ENCODE data around the gene KCND1.

KCND1 gene

DNA sequence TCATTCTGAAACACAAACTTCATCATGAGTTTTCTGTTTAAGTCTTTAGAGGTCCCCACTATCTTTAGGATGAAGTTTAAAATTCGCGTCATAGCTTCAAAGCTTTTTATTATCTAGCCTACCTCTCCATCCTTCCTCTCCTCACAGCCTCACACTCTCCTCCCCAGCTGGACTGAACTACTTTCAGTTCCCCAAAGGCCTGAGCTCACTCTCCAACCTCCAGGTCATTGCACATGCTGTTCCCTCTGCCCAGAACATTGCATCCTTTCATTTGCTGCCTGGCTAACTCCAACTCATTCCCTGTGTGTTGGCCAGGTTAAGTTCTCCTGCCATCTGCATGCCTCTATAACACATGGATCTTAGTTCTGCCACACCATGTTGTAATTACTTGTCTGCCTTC is 11.4 kb downstream of the KCND1 start:
- Histone ChIP-seq H3K36me3 (ENCODE audit: control insufficient read depth in 2 of 2, insufficient read depth in 2 of 2, low read length in 2 of 2) (no peaks in the 10 kb centered on the region), H3K9ac (ENCODE audit: low read depth in 1 of 2, low read length in 2 of 2) (no peak overlapping the region), H3K4me3 (ENCODE audit: low read length in 2 of 2) (no peak overlapping the region), H3K4me1 (ENCODE audit: control insufficient read depth in 2 of 2, insufficient read depth in 2 of 2, low read length in 2 of 2) (peaks cover 8 to 17% of the 10 kb centered on the region in 2 donors), H3K9me3 (ENCODE audit: control insufficient read depth in 2 of 2, low read length in 2 of 2) (no peaks in the 10 kb centered on the region), H3K27ac (ENCODE audit: low read depth in 2 of 2, low read length in 2 of 2) (no peak overlapping the region), H3K27me3 (ENCODE audit: control insufficient read depth in 2 of 2, insufficient read depth in 2 of 2, low read length in 2 of 2) (no peaks in the 10 kb centered on the region)

DNA sequence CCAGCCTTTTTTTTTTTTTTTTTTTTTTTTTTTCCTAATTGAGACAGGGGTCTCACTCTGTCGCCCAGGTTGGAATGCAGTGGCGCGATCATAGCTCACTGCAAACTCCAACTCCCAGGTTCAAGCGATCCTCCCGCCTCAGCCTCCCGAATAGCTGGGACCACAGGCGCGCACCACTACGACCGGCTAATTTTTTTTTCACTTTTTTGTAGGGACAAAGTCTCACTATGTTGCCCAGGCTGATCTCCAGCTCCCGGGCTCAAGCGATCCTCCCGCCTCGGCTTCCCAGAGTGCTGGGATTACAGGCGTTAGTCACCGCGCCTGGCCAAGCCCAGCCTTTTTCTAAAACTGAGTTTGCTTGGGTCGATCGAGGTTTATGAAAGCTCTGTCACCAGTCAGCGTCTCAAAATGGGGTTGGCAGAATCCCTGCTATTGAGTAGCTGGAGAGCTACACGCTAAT is 13.0 kb downstream of the KCND1 start:
- Histone ChIP-seq H3K9ac (ENCODE audit: low read depth in 1 of 2, low read length in 2 of 2) (peak overlapping the region; percentile 70 to 75), H3K9me3 (ENCODE audit: control insufficient read depth in 2 of 2, low read length in 2 of 2) (no peaks in the 10 kb centered on the region), H3K4me1 (ENCODE audit: control insufficient read depth in 2 of 2, insufficient read depth in 2 of 2, low read length in 2 of 2) (peaks cover 8 to 17% of the 10 kb centered on the region in 2 donors), H3K4me3 (ENCODE audit: low read length in 2 of 2) (peak overlapping the region; percentile 65 to 84), H3K27me3 (ENCODE audit: control insufficient read depth in 2 of 2, insufficient read depth in 2 of 2, low read length in 2 of 2) (no peaks in the 10 kb centered on the region), H3K36me3 (ENCODE audit: control insufficient read depth in 2 of 2, insufficient read depth in 2 of 2, low read length in 2 of 2) (no peaks in the 10 kb centered on the region), H3K27ac (ENCODE audit: low read depth in 2 of 2, low read length in 2 of 2) (peak overlapping the region; percentile 87 to 98)

DNA sequence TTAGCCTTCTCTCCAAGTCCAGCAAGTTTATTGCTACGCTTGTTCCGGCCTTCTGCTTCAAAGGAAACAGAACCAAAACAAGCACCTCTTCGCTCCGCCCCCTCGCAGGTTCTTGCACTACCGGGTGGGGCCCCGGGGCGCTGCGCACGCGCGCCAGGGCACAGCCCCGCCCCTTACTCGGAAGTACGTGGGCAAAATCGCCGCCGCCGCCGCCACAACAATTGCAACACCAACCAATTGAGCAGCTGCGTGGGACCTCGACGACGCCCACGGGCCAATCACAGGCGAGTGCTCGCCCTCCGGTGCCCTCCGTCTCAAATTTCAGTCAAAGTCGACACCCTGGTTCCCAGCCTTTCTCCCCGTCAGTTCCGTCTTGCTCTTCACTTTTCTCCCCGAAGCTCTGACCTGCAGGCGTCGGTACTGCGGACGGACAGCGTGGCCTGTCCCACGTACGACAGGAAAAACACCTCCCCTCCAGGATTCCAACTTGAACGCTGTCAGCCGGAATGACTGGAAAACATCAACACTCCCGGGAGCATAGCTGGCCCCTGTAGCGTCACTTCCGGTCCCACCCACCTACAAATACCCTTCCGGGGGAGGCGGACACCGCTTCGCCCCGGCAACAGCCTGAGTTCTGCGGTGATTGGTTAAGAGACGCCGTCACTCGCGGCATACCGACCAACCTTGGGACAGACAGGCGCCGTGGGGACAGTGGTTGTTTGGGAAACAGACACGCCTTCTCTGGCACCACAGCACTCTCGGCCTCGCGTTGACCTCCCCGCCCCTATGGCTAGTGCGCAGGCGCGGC is 13.6 kb downstream of the KCND1 start:
- peak overlapping the region; percentile 97 to 98 for H3K27ac ChIP-seq (ENCODE audit: low read depth in 2 of 2, low read length in 2 of 2)
- peak overlapping the region; percentile 71 to 84 for H3K4me3 ChIP-seq (ENCODE audit: low read length in 2 of 2)
- no peaks in the 10 kb centered on the region for H3K27me3 ChIP-seq (ENCODE audit: control insufficient read depth in 2 of 2, insufficient read depth in 2 of 2, low read length in 2 of 2)
- no peaks in the 10 kb centered on the region for H3K36me3 ChIP-seq (ENCODE audit: control insufficient read depth in 2 of 2, insufficient read depth in 2 of 2, low read length in 2 of 2)
- H3K9me3 ChIP-seq (ENCODE audit: control insufficient read depth in 2 of 2, low read length in 2 of 2) = no peaks in the 10 kb centered on the region
- H3K9ac ChIP-seq (ENCODE audit: low read depth in 1 of 2, low read length in 2 of 2) = peak overlapping the region; percentile 78 to 91
- H3K4me1 ChIP-seq (ENCODE audit: control insufficient read depth in 2 of 2, insufficient read depth in 2 of 2, low read length in 2 of 2) = peaks cover 8 to 17% of the 10 kb centered on the region in 2 donors

DNA sequence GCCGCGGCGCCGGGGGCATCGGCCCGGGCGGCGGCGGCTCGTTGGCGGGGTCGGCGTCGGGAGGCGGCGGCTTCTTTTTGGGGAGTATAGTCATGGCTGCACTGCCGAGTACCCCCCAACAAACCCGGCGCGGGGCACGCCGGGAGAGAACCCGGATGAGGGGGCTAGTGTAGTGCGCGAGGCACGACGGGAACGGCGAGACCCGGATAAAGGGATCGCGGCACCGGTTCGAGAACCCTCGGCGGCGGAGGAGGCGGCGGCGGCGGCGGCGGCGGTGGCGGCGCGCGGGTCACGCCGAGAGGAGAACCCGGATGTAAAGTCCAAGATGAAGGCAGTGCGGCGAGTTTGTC is 14.2 kb downstream of the KCND1 start, which contains the start of gene OTUD5:
Gene OTUD5, minus strand, starts transcription at position 131 of the 350 bp plus-strand sequence. Its CDS starts 37 bp downstream, at position 94.
- no peaks in the 10 kb centered on the region for H3K36me3 ChIP-seq (ENCODE audit: control insufficient read depth in 2 of 2, insufficient read depth in 2 of 2, low read length in 2 of 2)
- H3K4me1 ChIP-seq (ENCODE audit: control insufficient read depth in 2 of 2, insufficient read depth in 2 of 2, low read length in 2 of 2) = peaks cover 11 to 19% of the 10 kb centered on the region in 2 donors
- peak within 1 kb of the TSS; percentile 78 to 91 for H3K9ac ChIP-seq (ENCODE audit: low read depth in 1 of 2, low read length in 2 of 2)

DNA sequence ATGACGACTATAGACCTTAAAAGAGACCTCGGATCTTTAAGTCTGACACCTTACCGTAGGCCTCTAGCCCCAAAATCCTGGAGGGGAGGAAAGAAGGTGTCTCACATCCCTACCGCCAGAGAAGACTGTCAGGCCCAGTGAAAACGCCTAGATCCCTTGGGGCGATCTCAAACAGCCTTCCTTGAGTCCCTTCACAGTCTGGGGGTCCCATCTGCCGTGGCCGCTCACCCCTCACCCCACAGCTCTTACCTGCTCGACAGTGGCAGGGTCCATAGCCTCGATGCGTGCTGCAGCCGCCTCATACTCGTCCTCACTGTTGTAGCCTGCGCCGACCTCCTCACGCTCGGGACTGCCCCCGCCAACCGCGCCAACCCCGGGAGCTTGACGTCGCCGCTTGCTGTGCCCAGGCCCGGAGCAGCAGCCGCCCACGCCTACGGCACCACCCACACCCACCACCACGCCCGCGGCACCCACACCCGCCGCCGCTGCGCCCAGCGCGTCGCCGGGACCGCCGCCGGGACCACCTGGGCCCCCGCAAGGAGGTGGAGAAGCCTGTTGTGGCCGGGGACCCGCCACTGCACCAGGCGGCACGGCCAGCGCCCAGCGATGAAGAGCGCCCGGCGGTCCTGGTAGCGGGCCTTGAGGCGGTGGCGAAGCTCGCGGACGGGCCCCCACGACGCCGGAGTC is 14.8 kb downstream of the KCND1 start:
- Histone ChIP-seq H3K27me3 (ENCODE audit: control insufficient read depth in 2 of 2, insufficient read depth in 2 of 2, low read length in 2 of 2) (no peaks in the 10 kb centered on the region), H3K4me1 (ENCODE audit: control insufficient read depth in 2 of 2, insufficient read depth in 2 of 2, low read length in 2 of 2) (peaks cover 12 to 19% of the 10 kb centered on the region in 2 donors), H3K27ac (ENCODE audit: low read depth in 2 of 2, low read length in 2 of 2) (peak overlapping the region; percentile 97 to 98), H3K9ac (ENCODE audit: low read depth in 1 of 2, low read length in 2 of 2) (peak overlapping the region; percentile 78 to 84), H3K36me3 (ENCODE audit: control insufficient read depth in 2 of 2, insufficient read depth in 2 of 2, low read length in 2 of 2) (no peaks in the 10 kb centered on the region), H3K9me3 (ENCODE audit: control insufficient read depth in 2 of 2, low read length in 2 of 2) (no peaks in the 10 kb centered on the region), H3K4me3 (ENCODE audit: low read length in 2 of 2) (peak overlapping the region; percentile 65 to 76)

More for the DNA sequence above, 14.2 kb downstream of the KCND1 start, which contains the start of gene OTUD5:
- Histone ChIP-seq H3K9me3 (ENCODE audit: control insufficient read depth in 2 of 2, low read length in 2 of 2) (no peaks in the 10 kb centered on the region), H3K27ac (ENCODE audit: low read depth in 2 of 2, low read length in 2 of 2) (peak within 1 kb of the TSS; percentile 97 to 98), H3K4me3 (ENCODE audit: low read length in 2 of 2) (peak within 1 kb of the TSS; percentile 71 to 84), H3K27me3 (ENCODE audit: control insufficient read depth in 2 of 2, insufficient read depth in 2 of 2, low read length in 2 of 2) (no peaks in the 10 kb centered on the region)

DNA sequence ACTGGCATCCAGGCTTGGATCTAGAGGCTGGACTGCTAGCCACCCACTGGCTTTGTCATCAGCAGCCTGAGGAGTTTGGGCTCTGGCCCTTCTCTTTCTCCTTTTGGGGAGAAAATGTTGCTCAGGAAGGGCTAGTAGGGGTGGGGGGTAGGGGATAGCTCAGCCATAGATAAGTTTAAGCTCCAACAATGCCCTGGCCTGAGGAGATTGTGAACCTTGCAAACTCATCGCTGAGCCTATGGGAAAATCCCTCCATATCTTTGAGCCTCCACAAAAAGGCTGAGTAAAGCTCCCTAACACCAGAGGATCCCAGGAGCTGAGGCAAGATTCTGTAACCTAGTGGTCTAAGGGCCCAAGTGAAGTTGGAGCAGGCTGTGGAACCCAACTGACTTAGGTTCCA is 23.1 kb downstream of the KCND1 start:
- no peak overlapping the region for H3K27ac ChIP-seq (ENCODE audit: low read depth in 2 of 2, low read length in 2 of 2)
- no peaks in the 10 kb centered on the region for H3K9me3 ChIP-seq (ENCODE audit: control insufficient read depth in 2 of 2, low read length in 2 of 2)
- H3K9ac ChIP-seq (ENCODE audit: low read depth in 1 of 2, low read length in 2 of 2) = no peak overlapping the region
- H3K4me1 ChIP-seq (ENCODE audit: control insufficient read depth in 2 of 2, insufficient read depth in 2 of 2, low read length in 2 of 2) = peaks cover 2 to 5% of the 10 kb centered on the region in 2 donors
- H3K4me3 ChIP-seq (ENCODE audit: low read length in 2 of 2) = no peak overlapping the region
- peaks cover 4 to 6% of the 10 kb centered on the region in 2 donors for H3K36me3 ChIP-seq (ENCODE audit: control insufficient read depth in 2 of 2, insufficient read depth in 2 of 2, low read length in 2 of 2)
- no peaks in the 10 kb centered on the region for H3K27me3 ChIP-seq (ENCODE audit: control insufficient read depth in 2 of 2, insufficient read depth in 2 of 2, low read length in 2 of 2)

DNA sequence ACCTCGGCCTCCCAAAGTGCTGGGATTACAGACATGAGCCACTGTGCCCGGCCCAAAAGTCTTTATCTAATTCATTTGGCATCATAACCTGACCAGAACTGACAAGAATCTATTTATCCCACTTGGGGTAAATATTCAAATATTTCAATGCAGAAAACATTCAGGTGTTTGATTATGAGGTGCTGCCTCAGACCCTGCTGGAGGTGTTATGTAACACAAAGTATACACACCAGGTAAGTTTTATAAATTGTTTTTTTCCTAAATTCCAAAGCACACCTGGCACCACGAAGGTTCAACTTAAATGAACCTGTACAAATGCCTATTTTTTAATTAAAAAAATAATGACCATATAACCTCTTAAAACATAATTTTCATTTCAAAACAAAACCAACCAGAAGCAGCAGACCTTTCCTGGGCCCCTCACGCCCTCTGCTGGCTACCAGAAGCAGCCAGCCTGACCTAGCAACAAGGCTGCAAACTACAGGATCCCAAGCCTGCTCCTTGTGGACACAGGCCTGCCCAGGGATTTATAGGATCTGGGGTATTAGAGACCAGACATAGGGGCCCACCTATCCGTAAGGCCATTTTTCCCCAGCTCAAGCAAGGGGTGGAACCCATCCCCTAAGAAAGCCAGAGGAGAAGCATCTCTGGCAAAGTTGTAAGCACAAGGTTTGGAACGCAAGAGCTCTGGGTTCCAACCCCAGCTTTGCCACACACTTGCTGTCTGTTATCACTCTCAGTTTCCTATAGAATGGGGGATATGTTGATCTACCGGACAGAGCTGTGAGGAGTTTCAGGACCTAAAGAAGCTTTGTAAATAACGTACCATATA is 25.9 kb downstream of the KCND1 start:
- Histone ChIP-seq H3K36me3 (ENCODE audit: control insufficient read depth in 2 of 2, insufficient read depth in 2 of 2, low read length in 2 of 2) (peaks cover 6 to 8% of the 10 kb centered on the region in 2 donors), H3K27ac (ENCODE audit: low read depth in 2 of 2, low read length in 2 of 2) (no peak overlapping the region), H3K4me1 (ENCODE audit: control insufficient read depth in 2 of 2, insufficient read depth in 2 of 2, low read length in 2 of 2) (peaks cover 0 to 3% of the 10 kb centered on the region in 2 donors), H3K27me3 (ENCODE audit: control insufficient read depth in 2 of 2, insufficient read depth in 2 of 2, low read length in 2 of 2) (no peaks in the 10 kb centered on the region), H3K4me3 (ENCODE audit: low read length in 2 of 2) (no peak overlapping the region), H3K9ac (ENCODE audit: low read depth in 1 of 2, low read length in 2 of 2) (no peak overlapping the region), H3K9me3 (ENCODE audit: control insufficient read depth in 2 of 2, low read length in 2 of 2) (no peaks in the 10 kb centered on the region)

DNA sequence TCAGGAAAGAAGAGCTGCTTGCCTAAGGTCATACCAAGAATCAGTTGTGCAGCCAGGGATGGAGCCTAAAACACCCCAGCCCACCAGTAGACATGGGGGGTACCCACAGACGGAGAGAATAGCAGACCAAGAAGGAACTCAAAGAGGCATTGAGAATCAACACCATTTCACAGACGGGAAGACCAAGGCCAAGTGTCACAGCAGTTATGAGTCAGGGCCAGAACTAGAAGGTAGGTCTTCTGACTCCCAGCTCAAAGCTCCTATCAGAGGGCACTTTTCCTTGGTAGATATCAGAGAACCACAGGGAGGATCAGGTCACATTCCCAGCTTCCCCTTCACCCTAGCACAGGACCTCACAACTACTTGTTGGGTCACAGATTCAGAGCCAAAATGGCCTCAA is 28.7 kb downstream of the KCND1 start:
- peaks cover 6 to 16% of the 10 kb centered on the region in 2 donors for H3K36me3 ChIP-seq (ENCODE audit: control insufficient read depth in 2 of 2, insufficient read depth in 2 of 2, low read length in 2 of 2)
- no peak overlapping the region for H3K27ac ChIP-seq (ENCODE audit: low read depth in 2 of 2, low read length in 2 of 2)
- H3K27me3 ChIP-seq (ENCODE audit: control insufficient read depth in 2 of 2, insufficient read depth in 2 of 2, low read length in 2 of 2) = no peaks in the 10 kb centered on the region

DNA sequence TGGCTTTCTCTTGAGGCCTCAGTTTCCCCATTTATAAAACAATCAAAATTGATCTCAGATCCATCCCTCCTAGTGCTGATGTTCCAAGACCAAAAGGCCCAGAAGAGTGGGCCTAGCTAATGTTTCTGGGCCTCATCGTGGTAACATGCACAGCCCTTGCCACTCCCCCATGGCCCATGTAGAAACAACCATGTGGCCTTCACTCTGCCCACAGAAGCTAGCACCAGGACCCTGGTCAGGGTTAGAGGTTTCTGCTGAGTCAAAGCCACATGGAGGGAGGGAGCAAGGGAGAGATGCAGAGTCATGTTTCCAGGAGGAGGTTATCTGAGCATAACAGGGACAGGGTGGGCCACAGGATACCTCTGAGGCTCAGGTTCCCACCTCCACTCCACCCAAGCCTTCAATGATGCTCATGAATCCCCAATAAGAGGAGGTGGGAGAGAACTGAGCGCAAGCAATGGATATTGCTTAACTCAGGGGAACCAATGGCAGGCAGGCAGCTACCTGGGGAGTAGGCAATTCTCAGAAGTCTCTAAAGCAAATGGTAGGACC is 31.2 kb downstream of the KCND1 start:
- Histone ChIP-seq H3K4me3 (ENCODE audit: low read length in 2 of 2) (no peak overlapping the region), H3K9ac (ENCODE audit: low read depth in 1 of 2, low read length in 2 of 2) (no peak overlapping the region), H3K27ac (ENCODE audit: low read depth in 2 of 2, low read length in 2 of 2) (peak overlapping the region; percentile 36 to 69), H3K27me3 (ENCODE audit: control insufficient read depth in 2 of 2, insufficient read depth in 2 of 2, low read length in 2 of 2) (no peaks in the 10 kb centered on the region), H3K36me3 (ENCODE audit: control insufficient read depth in 2 of 2, insufficient read depth in 2 of 2, low read length in 2 of 2) (peaks cover 6 to 16% of the 10 kb centered on the region in 2 donors), H3K4me1 (ENCODE audit: control insufficient read depth in 2 of 2, insufficient read depth in 2 of 2, low read length in 2 of 2) (peaks cover 5 to 18% of the 10 kb centered on the region in 2 donors), H3K9me3 (ENCODE audit: control insufficient read depth in 2 of 2, low read length in 2 of 2) (no peaks in the 10 kb centered on the region)

More for the DNA sequence above, 28.7 kb downstream of the KCND1 start:
- H3K4me1 ChIP-seq (ENCODE audit: control insufficient read depth in 2 of 2, insufficient read depth in 2 of 2, low read length in 2 of 2) = peaks cover 5 to 14% of the 10 kb centered on the region in 2 donors
- H3K9ac ChIP-seq (ENCODE audit: low read depth in 1 of 2, low read length in 2 of 2) = no peak overlapping the region
- no peaks in the 10 kb centered on the region for H3K9me3 ChIP-seq (ENCODE audit: control insufficient read depth in 2 of 2, low read length in 2 of 2)
- H3K4me3 ChIP-seq (ENCODE audit: low read length in 2 of 2) = no peak overlapping the region
